Measurements from ENCODE around the gene ADGRL1. TPM values are rescaled to one million over a fixed set of nuclear protein-coding genes. Genes with fewer than 3 reads are reported as not detected.
A peak's percentile ranks its signal among the peaks of the same experiment; 100 is the strongest.
"Not testable (repeated sequence)": the region's sequence is repeated elsewhere in the genome, so short reads cannot be mapped to it uniquely, and the experiment has no call there.

The ADGRL1 gene
- total RNA-seq, 1 experiment from 2014 or later: 39.3 TPM

- no peak overlapping the region for H3K4me3 ChIP-seq (ENCODE audit: low read length)
- POLR2A ChIA-PET (ENCODE audit: unreplicated experiment): no interaction called here
- H4K20me1 ChIP-seq (ENCODE audit: low read length): peaks cover 8% of the 10 kb centered on the region; the same call in 1 of the 2 replicates
- H3F3A ChIP-seq (ENCODE audit: low read length, unreplicated experiment): no peaks in the 10 kb centered on the region
- H3K4me2 ChIP-seq (ENCODE audit: low read length): no peak overlapping the region
- H3K36me3 ChIP-seq (ENCODE audit: low read depth, low read length): no peaks in the 10 kb centered on the region
- no peaks in the 10 kb centered on the region for H3K4me1 ChIP-seq (ENCODE audit: insufficient read depth, low read length)
- intact Hi-C loops (cut with micrococcal nuclease): no loop called here
- CTCF ChIA-PET: interaction anchor here (0.6 kb wide), 1 partner anchor 224 kb away, joined by 15 read pairs; no protein-coding TSS in a partner anchor
- TF ChIP-seq EZH2phosphoT487 (IDR thresholded peaks at IDR 0.05; ENCODE audit: borderline replicate concordance, low read length): no peak
- TF ChIP-seq EZH2 (IDR thresholded peaks at IDR 0.05; ENCODE audit: low read length, unreplicated experiment): no peak
- TF ChIP-seq CTCF (conservative IDR thresholded peaks at IDR 0.05; ENCODE audit: low read depth, low read length): peak; percentile 44; the same call in 1 of the 2 replicates
- H3K9me3 ChIP-seq (ENCODE audit: low read length): no peaks in the 10 kb centered on the region
- no peak overlapping the region for H3K27ac ChIP-seq (ENCODE audit: low read length)
- ATAC-seq (no peak), DNase-seq (no peak)
- no peak overlapping the region for H2AFZ ChIP-seq (ENCODE audit: low read length)
- no TSS peak for BruUV-seq (replicated peaks)
- peaks cover 65% of the 10 kb centered on the region for H3K79me2 ChIP-seq (ENCODE audit: low read length)
- no peak overlapping the region for H3K9ac ChIP-seq (ENCODE audit: low read length)
- no peaks in the 10 kb centered on the region for H3K27me3 ChIP-seq (ENCODE audit: low read length)
- H3K9me2 ChIP-seq (replicated peaks; ENCODE audit: low read length): no peaks in the 10 kb centered on the region
Measured at GRCh38 chr19:14198384-14199376, 7.3 kb downstream of the ADGRL1 start.

GRCh38 chr19:14197882-14198281, 8.1 kb downstream of the ADGRL1 start:
- H3K79me2 ChIP-seq (ENCODE audit: low read length): peaks cover 57% of the 10 kb centered on the region
- intact Hi-C loops (cut with micrococcal nuclease): no loop called here
- BruUV-seq (replicated peaks): no TSS peak
- DNase-seq (no peak), ATAC-seq (no peak)
- H3K4me1 ChIP-seq (ENCODE audit: insufficient read depth, low read length): no peaks in the 10 kb centered on the region
- no peaks in the 10 kb centered on the region for H3K9me3 ChIP-seq (ENCODE audit: low read length)
- no peaks in the 10 kb centered on the region for H3K36me3 ChIP-seq (ENCODE audit: low read depth, low read length)
- H4K20me1 ChIP-seq (ENCODE audit: low read length): peaks cover 8% of the 10 kb centered on the region; the same call in 1 of the 2 replicates
- no peak overlapping the region for H3K27ac ChIP-seq (ENCODE audit: low read length)
- H3K4me3 ChIP-seq (ENCODE audit: low read length): no peak overlapping the region
- ChIA-PET CTCF (interaction anchor here (0.6 kb wide), 1 partner anchor 224 kb away, joined by 15 read pairs; no protein-coding TSS in a partner anchor), POLR2A (ENCODE audit: unreplicated experiment) (no interaction called here)
- H3F3A ChIP-seq (ENCODE audit: low read length, unreplicated experiment): no peaks in the 10 kb centered on the region
- no peaks in the 10 kb centered on the region for H3K9me2 ChIP-seq (replicated peaks; ENCODE audit: low read length)
- H3K9ac ChIP-seq (ENCODE audit: low read length): no peak overlapping the region
- H2AFZ ChIP-seq (ENCODE audit: low read length): no peak overlapping the region
- no peaks in the 10 kb centered on the region for H3K27me3 ChIP-seq (ENCODE audit: low read length)
- TF ChIP-seq CTCF (conservative IDR thresholded peaks at IDR 0.05; ENCODE audit: low read depth, low read length) (no peak), EZH2phosphoT487 (IDR thresholded peaks at IDR 0.05; ENCODE audit: borderline replicate concordance, low read length) (no peak)
- no peak overlapping the region for H3K4me2 ChIP-seq (ENCODE audit: low read length)

- H3K9me2 ChIP-seq (replicated peaks; ENCODE audit: low read length); H3K4me1 ChIP-seq (ENCODE audit: insufficient read depth, low read length); ATAC-seq; H3K36me3 ChIP-seq (ENCODE audit: low read depth, low read length); H3K9me3 ChIP-seq (ENCODE audit: low read length); POLR2A ChIA-PET (ENCODE audit: unreplicated experiment); CTCF ChIA-PET; H3K27ac ChIP-seq (ENCODE audit: low read length); H3K27me3 ChIP-seq (ENCODE audit: low read length); H3K4me3 ChIP-seq (ENCODE audit: low read length); H3K9ac ChIP-seq (ENCODE audit: low read length); BruUV-seq (replicated peaks); intact Hi-C loops (cut with micrococcal nuclease); H3F3A ChIP-seq (ENCODE audit: low read length, unreplicated experiment); H2AFZ ChIP-seq (ENCODE audit: low read length); H4K20me1 ChIP-seq (ENCODE audit: low read length); DNase-seq; H3K4me2 ChIP-seq (ENCODE audit: low read length): not testable (repeated sequence)
- peaks cover 52% of the 10 kb centered on the region for H3K79me2 ChIP-seq (ENCODE audit: low read length)
Measured at GRCh38 chr19:14197288-14197687, 8.7 kb downstream of the ADGRL1 start.
